ENCODE results near the gene SLC35F6. TPM values are rescaled to one million over a fixed set of nuclear protein-coding genes. Genes with fewer than 3 reads are reported as not detected.
"Not testable (repeated sequence)": the region's sequence is repeated elsewhere in the genome, so short reads cannot be mapped to it uniquely, and the experiment has no call there.

SLC35F6 gene
- total RNA-seq, 2 experiments from 2014 or later, result 4.2 to 4.6 TPM

- TF ChIP-seq CTCF (IDR thresholded peaks at IDR 0.05), result no peak
- peak within 1 kb of the TSS; percentile 85 for H3K27ac Mint-ChIP-seq
- peaks cover 17% of the 10 kb centered on the region for H3K27me3 Mint-ChIP-seq
- DNase-seq (peak; percentile 98), ATAC-seq (peak; percentile 100)
- peaks cover 12% of the 10 kb centered on the region for H3K4me1 Mint-ChIP-seq (ENCODE audit: low read depth)
- peaks cover 32% of the 10 kb centered on the region for H3K36me3 Mint-ChIP-seq (ENCODE audit: low read depth)
- ChIA-PET POLR2A (no interaction called here), CTCF (interaction anchor here (1.3 kb wide), 1 partner anchor 14 kb away, joined by 4 read pairs; no protein-coding TSS in a partner anchor)
- peaks cover under 1% of the 10 kb centered on the region for H3K9me3 Mint-ChIP-seq
- H3K4me3 Mint-ChIP-seq, result peak within 1 kb of the TSS; percentile 84
- intact Hi-C loops (cut with micrococcal nuclease), result no loop called here
Measured at GRCh38 chr2:26785431-26786206, 21.5 kb downstream of the SLC35F6 start, which contains the start of gene CENPA. Gene CENPA, plus strand, starts transcription at chr2:26786056. Its CDS starts 141 bp downstream, at chr2:26786197.

GRCh38 chr2:26786207-26787028 lies 22.3 kb downstream of the SLC35F6 start:
- no peak for TF ChIP-seq CTCF (IDR thresholded peaks at IDR 0.05)
- Mint-ChIP-seq H3K4me1 (ENCODE audit: low read depth) (peaks cover 12% of the 10 kb centered on the region), H3K36me3 (ENCODE audit: low read depth) (peaks cover 36% of the 10 kb centered on the region), H3K9me3 (peaks cover 3% of the 10 kb centered on the region), H3K4me3 (peak overlapping the region; percentile 84), H3K27ac (peak overlapping the region; percentile 11), H3K27me3 (peaks cover 19% of the 10 kb centered on the region)
- ATAC-seq (no peak), DNase-seq (peak; percentile 46)
- intact Hi-C loops (cut with micrococcal nuclease), result no loop called here
- POLR2A ChIA-PET, result interaction anchor here (0.7 to 1.3 kb wide), 2 partner anchors 15 to 25 kb away, joined by 3 to 4 read pairs; no protein-coding TSS in a partner anchor
- CTCF ChIA-PET, result interaction anchor here (1.3 kb wide), 1 partner anchor 14 kb away, joined by 4 read pairs; no protein-coding TSS in a partner anchor

- H3K4me1 Mint-ChIP-seq (ENCODE audit: low read depth), result peaks cover 2% of the 10 kb centered on the region
- H3K36me3 Mint-ChIP-seq (ENCODE audit: low read depth), result peaks cover 62% of the 10 kb centered on the region
- no peak for DNase-seq
- ChIA-PET POLR2A (no interaction called here), CTCF (no interaction called here)
- TF ChIP-seq CTCF (IDR thresholded peaks at IDR 0.05), result no peak
- H3K27me3 Mint-ChIP-seq, result peaks cover 15% of the 10 kb centered on the region
- intact Hi-C loops (cut with micrococcal nuclease), result no loop called here
- peaks cover 3% of the 10 kb centered on the region for H3K9me3 Mint-ChIP-seq
- no peak overlapping the region for H3K4me3 Mint-ChIP-seq
- ATAC-seq, result no peak
- H3K27ac Mint-ChIP-seq, result no peak overlapping the region
Measured at GRCh38 chr2:26792720-26793119, 28.6 kb downstream of the SLC35F6 start.

- Mint-ChIP-seq H3K36me3 (ENCODE audit: low read depth) (peaks cover 58% of the 10 kb centered on the region), H3K9me3 (peaks cover 3% of the 10 kb centered on the region), H3K27me3 (peaks cover 11% of the 10 kb centered on the region), H3K4me3 (no peak overlapping the region), H3K4me1 (ENCODE audit: low read depth) (no peaks in the 10 kb centered on the region), H3K27ac (no peak overlapping the region)
- intact Hi-C loops (cut with micrococcal nuclease), result no loop called here
- ChIA-PET CTCF (no interaction called here), POLR2A (no interaction called here)
- no peak for TF ChIP-seq CTCF (IDR thresholded peaks at IDR 0.05)
- ATAC-seq (no peak), DNase-seq (no peak)
Measured at GRCh38 chr2:26793518-26793917, 29.4 kb downstream of the SLC35F6 start.

- ATAC-seq; POLR2A ChIA-PET; H3K27ac Mint-ChIP-seq; CTCF ChIA-PET; H3K9me3 Mint-ChIP-seq; DNase-seq; intact Hi-C loops (cut with micrococcal nuclease); H3K4me3 Mint-ChIP-seq; H3K4me1 Mint-ChIP-seq (ENCODE audit: low read depth); H3K27me3 Mint-ChIP-seq: not testable (repeated sequence)
- H3K36me3 Mint-ChIP-seq (ENCODE audit: low read depth), result peaks cover 44% of the 10 kb centered on the region
Measured at GRCh38 chr2:26795135-26795534, 31.1 kb downstream of the SLC35F6 start.
